Astrocyte (in vitro differentiated cells and primary cell): Measurements from ENCODE around the gene USP25. TPM values are rescaled to one million over a fixed set of nuclear protein-coding genes. Genes with fewer than 3 reads are reported as not detected.
A peak's percentile ranks its signal among the peaks of the same experiment; 100 is the strongest.

Experiments
- DNase-seq: peaks from one replicate; pipeline ENCODE4 v3.0.0-alpha.2; 2010; ENCODE audit warnings: low read depth
- FAIRE-seq: peaks from 2 replicates; lab custom pipeline; 2011; peaks lifted over from hg19 to GRCh38; lab: Jason Lieb, UNC
- H2AFZ ChIP-seq: 2 replicates; pipeline ENCODE4 v1.6.0; 2012; ENCODE audit warnings: low read depth, low read length, inconsistent platforms
- H3K27ac ChIP-seq: 2 replicates; pipeline ENCODE4 v1.5.1; 2011; ENCODE audit warnings: low read depth, low read length, inconsistent platforms
- H3K27me3 ChIP-seq: 2 replicates; pipeline ENCODE4 v1.6.0; 2011; ENCODE audit warnings: low read length, inconsistent platforms; ENCODE audit not compliant: insufficient read depth
- H3K36me3 ChIP-seq: 2 replicates; pipeline ENCODE4 v1.5.1; 2011; ENCODE audit warnings: low read length, inconsistent platforms; ENCODE audit not compliant: insufficient read depth
- H3K4me1 ChIP-seq: 2 replicates; pipeline ENCODE4 v1.5.1; 2011; ENCODE audit warnings: low read length, inconsistent platforms; ENCODE audit not compliant: insufficient read depth
- H3K4me2 ChIP-seq: 2 replicates; pipeline ENCODE4 v1.6.0; 2012; ENCODE audit warnings: low read length, inconsistent platforms
- H3K4me3 ChIP-seq: 2 replicates; pipeline ENCODE4 v1.5.1; 2011; ENCODE audit warnings: low read depth, mild to moderate bottlenecking, low read length, inconsistent platforms; ENCODE audit not compliant: insufficient read depth
- H3K79me2 ChIP-seq: 2 replicates; pipeline ENCODE4 v1.6.0; 2012; ENCODE audit warnings: mild to moderate bottlenecking, low read length, inconsistent platforms; ENCODE audit not compliant: insufficient read depth
- H3K9ac ChIP-seq: 2 replicates; pipeline ENCODE4 v1.6.0; 2012; ENCODE audit warnings: mild to moderate bottlenecking, low read length, inconsistent platforms
- H3K9me3 ChIP-seq: 2 replicates; pipeline ENCODE4 v1.5.1; 2012; ENCODE audit warnings: low read depth, mild to moderate bottlenecking, low read length, inconsistent platforms; ENCODE audit not compliant: insufficient read depth
- H4K20me1 ChIP-seq: 2 replicates; pipeline ENCODE4 v1.6.0; 2012; ENCODE audit warnings: low read length, inconsistent platforms; ENCODE audit not compliant: insufficient read depth
- H3K27ac Mint-ChIP-seq: one replicate; pipeline ENCODE4 v1.8.0; 2021; ENCODE audit warnings: mild to moderate bottlenecking, mixed read lengths; ENCODE audit not compliant: unreplicated experiment
- H3K27me3 Mint-ChIP-seq: one replicate; pipeline ENCODE4 v1.8.0; 2021; ENCODE audit warnings: low read depth, mixed read lengths; ENCODE audit not compliant: unreplicated experiment
- H3K36me3 Mint-ChIP-seq: one replicate; pipeline ENCODE4 v1.8.0; 2021; ENCODE audit warnings: low read depth, mixed read lengths; ENCODE audit not compliant: unreplicated experiment
- H3K4me1 Mint-ChIP-seq: one replicate; pipeline ENCODE4 v1.8.0; 2021; ENCODE audit warnings: low read depth, mixed read lengths; ENCODE audit not compliant: unreplicated experiment
- H3K4me3 Mint-ChIP-seq: one replicate; pipeline ENCODE4 v1.8.0; 2021; ENCODE audit warnings: mild to moderate bottlenecking, moderate library complexity, mixed read lengths; ENCODE audit not compliant: unreplicated experiment
- H3K9me3 Mint-ChIP-seq: one replicate; pipeline ENCODE4 v1.8.0; 2021; ENCODE audit warnings: mild to moderate bottlenecking, mixed read lengths; ENCODE audit not compliant: unreplicated experiment
- EZH2 ChIP-seq: IDR thresholded peaks from 2 replicates; pipeline ENCODE4 v1.6.1; 2012; ENCODE audit warnings: mild to moderate bottlenecking, low read length, inconsistent platforms; ENCODE audit not compliant: insufficient read depth
- total RNA-seq: library from RNA; stranded (reverse); gene quantifications from 2 replicates; pipeline ENCODE4 v1.2.1, GENCODE V29; 2021
- TF ChIP-seq, protein P1 (sequence below): IDR thresholded peaks from 2 replicates; pipeline ENCODE4 v1.5.1; 2011; ENCODE audit warnings: low read depth, mild to moderate bottlenecking, inconsistent platforms, low read length, moderate library complexity; ENCODE audit not compliant: insufficient read depth

Gene USP25
- total RNA-seq, 1 donor from 2014 or later: 49.5 TPM

DNA sequence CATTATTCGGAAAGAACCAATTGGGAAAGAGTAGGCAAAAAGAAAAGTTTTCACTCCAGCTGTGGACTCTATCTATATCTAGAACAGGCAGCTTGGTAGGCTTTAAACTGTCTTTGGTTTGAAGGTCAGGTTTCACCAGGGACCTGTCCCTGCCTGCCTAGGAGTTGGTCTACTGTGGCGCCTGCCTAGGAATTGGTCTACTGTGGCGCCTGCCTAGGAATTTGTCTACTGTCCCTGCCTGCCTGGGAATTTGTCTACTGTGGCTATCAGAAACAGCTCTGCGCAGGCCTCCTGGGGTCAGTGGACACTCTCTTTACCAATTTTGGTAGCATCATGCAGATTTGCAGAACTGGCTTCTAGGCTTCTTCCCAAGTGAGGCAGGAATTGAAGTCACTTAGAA is 13.8 kb downstream of the USP25 start:
- Histone ChIP-seq H3K4me3 (no peak overlapping the region), H4K20me1 (peaks cover 76% of the 10 kb centered on the region), H3K4me2 (no peak overlapping the region), H3K9ac (no peak overlapping the region), H3K27ac (no peak overlapping the region), H3K4me1 (peaks cover 8% of the 10 kb centered on the region), H3K79me2 (peaks cover 96% of the 10 kb centered on the region), H2AFZ (no peak overlapping the region), H3K36me3 (no peaks in the 10 kb centered on the region), H3K27me3 (no peaks in the 10 kb centered on the region), H3K9me3 (no peaks in the 10 kb centered on the region)
- no peak for DNase-seq
- H3K27me3 Mint-ChIP-seq: no peaks in the 10 kb centered on the region
- H3K4me3 Mint-ChIP-seq: no peak overlapping the region
- FAIRE-seq: no peak
- TF ChIP-seq EZH2: no peak
- TF ChIP-seq, protein P1, sequence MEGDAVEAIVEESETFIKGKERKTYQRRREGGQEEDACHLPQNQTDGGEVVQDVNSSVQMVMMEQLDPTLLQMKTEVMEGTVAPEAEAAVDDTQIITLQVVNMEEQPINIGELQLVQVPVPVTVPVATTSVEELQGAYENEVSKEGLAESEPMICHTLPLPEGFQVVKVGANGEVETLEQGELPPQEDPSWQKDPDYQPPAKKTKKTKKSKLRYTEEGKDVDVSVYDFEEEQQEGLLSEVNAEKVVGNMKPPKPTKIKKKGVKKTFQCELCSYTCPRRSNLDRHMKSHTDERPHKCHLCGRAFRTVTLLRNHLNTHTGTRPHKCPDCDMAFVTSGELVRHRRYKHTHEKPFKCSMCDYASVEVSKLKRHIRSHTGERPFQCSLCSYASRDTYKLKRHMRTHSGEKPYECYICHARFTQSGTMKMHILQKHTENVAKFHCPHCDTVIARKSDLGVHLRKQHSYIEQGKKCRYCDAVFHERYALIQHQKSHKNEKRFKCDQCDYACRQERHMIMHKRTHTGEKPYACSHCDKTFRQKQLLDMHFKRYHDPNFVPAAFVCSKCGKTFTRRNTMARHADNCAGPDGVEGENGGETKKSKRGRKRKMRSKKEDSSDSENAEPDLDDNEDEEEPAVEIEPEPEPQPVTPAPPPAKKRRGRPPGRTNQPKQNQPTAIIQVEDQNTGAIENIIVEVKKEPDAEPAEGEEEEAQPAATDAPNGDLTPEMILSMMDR: no peak
- H3K9me3 Mint-ChIP-seq: no peaks in the 10 kb centered on the region
- H3K4me1 Mint-ChIP-seq: peaks cover 47% of the 10 kb centered on the region
- peaks cover 6% of the 10 kb centered on the region for H3K36me3 Mint-ChIP-seq
- peak overlapping the region; percentile 58 for H3K27ac Mint-ChIP-seq

- no peak overlapping the region for H3K27ac Mint-ChIP-seq
- no peaks in the 10 kb centered on the region for H3K27me3 ChIP-seq
- TF ChIP-seq EZH2: no peak
- TF ChIP-seq, protein P1: no peak
- no peak overlapping the region for H3K9ac ChIP-seq
- peaks cover 43% of the 10 kb centered on the region for H3K4me1 Mint-ChIP-seq
- H3K4me1 ChIP-seq: peaks cover 8% of the 10 kb centered on the region
- H2AFZ ChIP-seq: no peak overlapping the region
- no peaks in the 10 kb centered on the region for H3K9me3 ChIP-seq
- H3K4me2 ChIP-seq: no peak overlapping the region
- peaks cover 71% of the 10 kb centered on the region for H4K20me1 ChIP-seq
- no peak overlapping the region for H3K27ac ChIP-seq
- H3K27me3 Mint-ChIP-seq: no peaks in the 10 kb centered on the region
- H3K4me3 ChIP-seq: no peak overlapping the region
- H3K4me3 Mint-ChIP-seq: no peak overlapping the region
- H3K79me2 ChIP-seq: peaks cover 96% of the 10 kb centered on the region
- H3K9me3 Mint-ChIP-seq: no peaks in the 10 kb centered on the region
- DNase-seq (no peak), FAIRE-seq (no peak)
- peaks cover 6% of the 10 kb centered on the region for H3K36me3 Mint-ChIP-seq
- H3K36me3 ChIP-seq: no peaks in the 10 kb centered on the region
These were observed 15.1 kb downstream of the USP25 start for GRCh38 chr21:15744926-15745325.

GRCh38 chr21:15748586-15748985 is 18.8 kb downstream of the USP25 start:
- H3K4me3 ChIP-seq: no peak overlapping the region
- Mint-ChIP-seq H3K4me1 (peaks cover 25% of the 10 kb centered on the region), H3K9me3 (no peaks in the 10 kb centered on the region), H3K27me3 (no peaks in the 10 kb centered on the region), H3K36me3 (peaks cover 4% of the 10 kb centered on the region), H3K4me3 (no peak overlapping the region), H3K27ac (no peak overlapping the region)
- no peak overlapping the region for H3K27ac ChIP-seq
- H2AFZ ChIP-seq: no peak overlapping the region
- H3K27me3 ChIP-seq: no peaks in the 10 kb centered on the region
- no peak overlapping the region for H3K4me2 ChIP-seq
- peaks cover 52% of the 10 kb centered on the region for H4K20me1 ChIP-seq
- H3K79me2 ChIP-seq: peaks cover 94% of the 10 kb centered on the region
- no peaks in the 10 kb centered on the region for H3K9me3 ChIP-seq
- DNase-seq: no peak
- H3K36me3 ChIP-seq: no peaks in the 10 kb centered on the region
- no peak for TF ChIP-seq EZH2
- TF ChIP-seq, protein P1: no peak
- no peak overlapping the region for H3K9ac ChIP-seq
- no peaks in the 10 kb centered on the region for H3K4me1 ChIP-seq
- FAIRE-seq: no peak
